GM12801 (cell line): Measurements from ENCODE around the gene PHAF1.

ENCODE experiments used
- TF ChIP-seq, protein P1 (sequence below): IDR thresholded peaks from one replicate; pipeline ENCODE4 v1.5.1; 2011; ENCODE audit warnings: control low read depth; ENCODE audit not compliant: insufficient read length; ENCODE audit errors: extremely low read depth

The PHAF1 gene

DNA sequence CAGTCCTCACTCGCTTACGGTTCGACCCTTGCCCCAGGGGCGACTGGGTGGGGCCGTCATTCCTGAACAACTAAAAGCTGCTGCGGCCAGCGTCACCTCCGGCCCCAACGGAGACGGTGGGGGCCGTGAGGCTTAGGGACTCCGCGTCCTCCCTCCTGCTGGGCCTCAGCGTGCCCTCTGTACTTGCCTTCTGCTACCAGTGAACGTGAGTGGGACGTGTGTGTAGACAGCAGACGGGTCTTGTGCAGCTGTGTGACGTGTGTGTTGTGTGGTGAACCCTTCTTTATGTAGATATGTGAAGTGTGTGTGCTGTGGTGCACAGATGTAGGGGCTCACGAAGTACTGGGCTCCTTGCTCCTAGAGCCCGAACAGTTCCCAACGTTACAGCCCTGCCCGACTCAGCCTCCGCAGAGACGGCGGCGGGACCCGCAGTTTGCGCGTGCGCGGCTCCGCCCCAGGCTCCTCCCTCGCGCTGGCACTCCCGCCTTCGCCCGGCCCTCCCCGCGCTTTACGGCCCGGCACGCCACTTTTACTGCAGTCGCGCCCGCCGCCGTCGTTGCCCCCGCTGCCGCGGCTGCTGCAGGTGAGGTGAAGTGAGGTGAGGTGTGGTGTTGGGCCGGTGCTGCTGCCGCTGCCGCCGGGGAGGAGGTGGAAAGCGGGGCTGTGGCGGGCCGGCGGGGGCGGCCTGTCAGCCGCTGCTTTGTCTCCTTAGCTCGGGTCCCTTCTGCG lies at the start of gene PHAF1:
Gene PHAF1 (plus strand): TSS at position 535 of the 729 bp plus-strand sequence. CDS start 235 bp downstream, outside the sequence.
- TF ChIP-seq, protein P1, sequence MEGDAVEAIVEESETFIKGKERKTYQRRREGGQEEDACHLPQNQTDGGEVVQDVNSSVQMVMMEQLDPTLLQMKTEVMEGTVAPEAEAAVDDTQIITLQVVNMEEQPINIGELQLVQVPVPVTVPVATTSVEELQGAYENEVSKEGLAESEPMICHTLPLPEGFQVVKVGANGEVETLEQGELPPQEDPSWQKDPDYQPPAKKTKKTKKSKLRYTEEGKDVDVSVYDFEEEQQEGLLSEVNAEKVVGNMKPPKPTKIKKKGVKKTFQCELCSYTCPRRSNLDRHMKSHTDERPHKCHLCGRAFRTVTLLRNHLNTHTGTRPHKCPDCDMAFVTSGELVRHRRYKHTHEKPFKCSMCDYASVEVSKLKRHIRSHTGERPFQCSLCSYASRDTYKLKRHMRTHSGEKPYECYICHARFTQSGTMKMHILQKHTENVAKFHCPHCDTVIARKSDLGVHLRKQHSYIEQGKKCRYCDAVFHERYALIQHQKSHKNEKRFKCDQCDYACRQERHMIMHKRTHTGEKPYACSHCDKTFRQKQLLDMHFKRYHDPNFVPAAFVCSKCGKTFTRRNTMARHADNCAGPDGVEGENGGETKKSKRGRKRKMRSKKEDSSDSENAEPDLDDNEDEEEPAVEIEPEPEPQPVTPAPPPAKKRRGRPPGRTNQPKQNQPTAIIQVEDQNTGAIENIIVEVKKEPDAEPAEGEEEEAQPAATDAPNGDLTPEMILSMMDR: no peak

DNA sequence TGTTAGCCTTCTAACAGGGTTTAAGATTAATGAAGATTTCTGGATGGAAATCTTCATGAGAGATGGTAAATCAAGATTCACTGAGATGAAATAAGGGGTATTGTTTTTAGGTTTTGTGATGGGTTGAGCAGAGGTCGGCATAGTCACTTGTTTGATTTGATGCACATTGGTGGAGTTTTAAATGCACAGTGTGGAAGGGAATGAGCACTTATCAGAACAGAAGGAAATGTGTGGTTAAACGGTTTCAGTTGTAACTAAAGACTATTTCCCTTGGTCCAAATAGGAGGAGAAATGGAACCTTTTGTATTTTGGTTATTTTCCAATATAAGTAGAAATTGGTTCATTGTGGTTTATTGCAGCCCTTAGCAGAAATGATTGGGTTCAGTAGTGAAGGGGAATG lies 46.7 kb upstream of the PHAF1 start:
- TF ChIP-seq, protein P1: no peak

DNA sequence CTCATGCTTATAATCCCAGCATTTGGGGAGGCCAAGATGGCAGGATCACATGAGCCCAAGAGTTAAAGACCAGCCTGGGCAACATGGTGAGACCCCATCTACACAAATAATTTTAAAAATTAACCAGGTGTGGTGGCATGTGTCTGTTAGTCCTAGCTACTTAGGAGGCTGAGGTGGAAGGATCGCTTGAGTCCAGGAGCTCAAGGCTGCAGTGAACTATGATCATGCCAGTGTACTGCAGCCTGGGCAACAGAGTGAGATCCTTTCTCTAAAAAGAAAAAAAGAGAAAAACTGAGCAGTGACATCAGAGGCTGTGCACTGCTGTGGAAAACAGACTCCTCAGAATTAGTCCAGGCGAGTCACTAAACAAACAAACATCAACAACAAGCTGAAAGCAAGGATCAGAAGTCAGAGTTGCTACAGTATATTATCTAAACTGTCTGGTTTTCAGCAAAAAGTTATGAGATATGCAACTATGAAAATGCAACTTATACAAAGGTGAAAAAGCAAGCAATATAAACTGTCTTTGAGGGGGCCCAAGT lies 41.5 kb upstream of the PHAF1 start:
- TF ChIP-seq, protein P1: no peak

DNA sequence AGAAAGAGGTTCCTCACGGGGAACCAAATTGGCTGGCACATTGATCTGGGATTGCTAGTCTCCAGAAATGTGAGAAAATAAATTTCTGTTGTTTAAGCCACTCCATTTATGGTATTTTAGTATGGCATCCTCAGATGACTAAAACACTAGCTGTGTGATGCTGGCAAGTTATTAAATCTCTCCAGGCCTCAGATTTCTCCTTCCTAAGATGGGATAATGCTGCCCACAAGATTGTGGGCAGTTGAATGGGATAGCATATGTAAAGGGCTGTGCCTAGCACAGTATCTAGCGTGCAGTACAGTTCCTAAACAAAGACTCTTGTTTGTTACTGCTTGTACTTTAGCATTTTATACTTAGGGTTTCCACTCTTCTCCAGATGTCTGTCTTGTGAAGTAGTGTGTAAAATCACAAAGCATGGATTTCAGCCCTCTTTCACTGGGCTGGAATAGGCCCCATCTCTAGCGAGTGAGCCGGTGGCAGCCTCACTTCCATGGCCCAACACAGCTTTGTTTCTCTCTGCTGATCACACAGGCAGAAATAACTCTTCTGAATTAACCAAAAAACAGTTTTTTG lies 38.2 kb upstream of the PHAF1 start:
- TF ChIP-seq, protein P1: no peak

DNA sequence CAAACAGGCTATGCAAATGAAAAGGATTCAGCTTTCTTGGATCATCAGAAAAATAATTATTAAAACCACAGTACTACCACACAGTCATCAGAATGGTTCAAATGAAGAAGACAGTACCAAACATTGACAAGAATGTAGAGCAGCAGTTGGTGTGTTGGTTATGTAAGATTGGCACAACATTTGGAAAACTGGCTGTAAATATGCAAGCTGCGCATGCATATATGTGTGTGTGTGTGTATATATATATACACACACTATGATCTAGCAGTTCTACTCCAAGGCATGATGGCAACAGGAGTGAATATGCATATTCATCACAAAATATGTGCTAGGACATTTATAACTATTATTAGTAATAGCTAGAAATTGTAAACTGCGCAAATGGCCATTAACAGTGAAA lies 34.4 kb upstream of the PHAF1 start:
- TF ChIP-seq, protein P1: no peak

DNA sequence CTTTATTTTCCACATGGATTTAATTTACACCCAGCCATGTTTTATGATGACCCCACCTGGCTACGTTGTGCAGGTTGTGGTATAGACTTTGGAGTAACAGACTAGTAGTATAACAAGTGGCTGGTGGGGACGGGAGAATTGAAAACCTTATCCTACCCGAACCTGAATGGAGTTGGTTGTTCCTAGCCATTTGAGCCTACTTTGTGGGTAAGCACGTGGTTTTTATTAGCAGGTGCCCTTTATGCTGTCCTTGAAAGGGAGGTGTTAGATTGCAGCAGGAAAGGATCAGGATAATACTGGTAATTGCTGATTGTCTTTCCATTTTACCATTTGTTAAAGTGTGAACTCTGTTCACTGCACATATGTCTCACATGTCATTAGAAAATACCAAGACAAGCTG lies 31.9 kb upstream of the PHAF1 start:
- TF ChIP-seq, protein P1: no peak

DNA sequence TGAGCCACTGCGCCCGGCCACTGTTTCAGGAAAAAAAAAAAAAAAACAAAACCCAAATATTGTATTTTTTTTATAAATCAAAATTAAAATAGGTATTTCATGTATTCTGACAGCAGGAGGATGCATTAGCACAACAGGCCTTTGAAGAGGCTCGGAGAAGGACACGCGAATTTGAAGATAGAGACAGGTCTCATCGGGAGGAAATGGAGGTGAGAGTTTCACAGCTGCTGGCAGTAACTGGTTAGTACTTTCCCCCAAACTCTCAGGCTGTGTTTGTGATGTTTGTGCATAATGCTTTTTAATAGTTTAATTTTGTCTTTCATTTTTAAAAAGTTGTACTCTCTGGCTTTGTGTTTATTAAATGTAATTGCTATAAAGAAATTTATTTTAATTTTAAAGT lies 27.6 kb upstream of the PHAF1 start:
- TF ChIP-seq, protein P1: no peak
